PC-9 (cell line): Measurements from ENCODE around the gene ACAD8.

ENCODE experiments used
- CTCF ChIP-seq: fragments of 200-600 bp; sonication (generic); conservative IDR thresholded peaks from 2 replicates; pipeline ENCODE4 v1.6.1; 2017; ENCODE audit warnings: mixed run types, antibody characterized with exemption, mild to moderate bottlenecking, moderate library complexity
- EZH2 ChIP-seq: fragments of 200-600 bp; sonication (generic); IDR thresholded peaks from 2 replicates; pipeline ENCODE4 v1.8.0; 2017; ENCODE audit warnings: antibody characterized with exemption, low read depth

- no peak for TF ChIP-seq CTCF
- no peak for TF ChIP-seq EZH2
Measured at GRCh38 chr11:134292661-134293060, 39.3 kb downstream of the ACAD8 start.
